SU-DHL-6 (cell line): Measurements from ENCODE around the gene CD200R1L.

Source experiments
- H2AFZ ChIP-seq: fragments of 200-600 bp; sonication (generic); 2 replicates; pipeline ENCODE4 v1.6.1; 2014; ENCODE audit warnings: low read depth, mild to moderate bottlenecking, moderate library complexity, mixed read lengths, antibody characterized with exemption, low read length; ENCODE audit not compliant: severe bottlenecking
- H3F3A ChIP-seq: fragments of 200-600 bp; shearing (Covaris generic); 2 replicates; pipeline ENCODE4 v1.6.0; 2016; ENCODE audit warnings: antibody characterized with exemption, mild to moderate bottlenecking; ENCODE audit not compliant: insufficient read depth
- H3K27ac ChIP-seq: fragments of 200-600 bp; sonication (generic); 2 replicates; pipeline ENCODE4 v1.5.1; 2016; ENCODE audit warnings: low read depth, mild to moderate bottlenecking, low read length, moderate library complexity, mixed read lengths
- H3K27me3 ChIP-seq: fragments of 200-600 bp; sonication (generic), shearing (Covaris generic); 2 replicates; pipeline ENCODE4 v1.6.0; 2014; ENCODE audit warnings: mild to moderate bottlenecking, low read length
- H3K36me3 ChIP-seq: fragments of 200-600 bp; sonication (generic); 2 replicates; pipeline ENCODE4 v1.6.1; 2014; ENCODE audit warnings: mild to moderate bottlenecking, low read length, mixed read lengths
- H3K4me2 ChIP-seq: fragments of 300-600, 200-600 bp; shearing (Covaris generic), sonication (generic); 2 replicates; pipeline ENCODE4 v1.6.0; 2014; ENCODE audit warnings: low read length, low read depth, mild to moderate bottlenecking; ENCODE audit not compliant: poor library complexity, severe bottlenecking
- H3K4me3 ChIP-seq: fragments of 200-600 bp; sonication (generic); 2 replicates; pipeline ENCODE4 v1.5.1; 2014; ENCODE audit warnings: antibody characterized with exemption, low read length, mild to moderate bottlenecking, mixed read lengths; ENCODE audit not compliant: insufficient read depth, poor library complexity, severe bottlenecking
- H3K79me2 ChIP-seq: fragments of 200-600 bp; sonication (generic); 2 replicates; pipeline ENCODE4 v1.6.1; 2014; ENCODE audit warnings: mild to moderate bottlenecking, low read length, moderate library complexity; ENCODE audit not compliant: insufficient read depth
- H3K9ac ChIP-seq: fragments of 200-600 bp; sonication (generic); 2 replicates; pipeline ENCODE4 v1.7.0; 2014; ENCODE audit warnings: mild to moderate bottlenecking, low read length
- H3K9me2 ChIP-seq: fragments of 200-600 bp; sonication (generic); replicated peaks from 2 replicates; pipeline ENCODE4 v1.6.1; 2014; ENCODE audit warnings: low read length; ENCODE audit not compliant: insufficient read depth
- H3K9me3 ChIP-seq: fragments of 200-600 bp; sonication (generic); 2 replicates; pipeline ENCODE4 v1.6.1; 2014; ENCODE audit warnings: low read length, mixed read lengths; ENCODE audit not compliant: insufficient read depth
- H4K20me1 ChIP-seq: fragments of 200-600 bp; sonication (generic); 2 replicates; pipeline ENCODE4 v1.6.1; 2014; ENCODE audit warnings: low read depth, mild to moderate bottlenecking, antibody characterized with exemption, low read length, moderate library complexity, mixed read lengths
- CTCF ChIP-seq: fragments of 200-600 bp; sonication (generic); IDR thresholded peaks from one replicate; pipeline ENCODE4 v1.5.1; 2017; ENCODE audit warnings: antibody characterized with exemption, mild to moderate bottlenecking, low read length, moderate library complexity; ENCODE audit not compliant: insufficient read depth, poor library complexity, severe bottlenecking
- EZH2phosphoT487 ChIP-seq: fragments of 200-600 bp; sonication (generic), shearing (Covaris generic); conservative IDR thresholded peaks from 2 replicates; pipeline ENCODE4 v1.6.1; 2018; ENCODE audit warnings: mild to moderate bottlenecking, antibody characterized with exemption, low read length, moderate library complexity, mixed read lengths

Gene CD200R1L

GRCh38 chr3:112775011-112775742 lies 71.5 kb downstream of the CD200R1L start:
- H3F3A ChIP-seq, result no peaks in the 10 kb centered on the region
- H3K9ac ChIP-seq, result no peak overlapping the region
- H2AFZ ChIP-seq, result no peak overlapping the region
- no peaks in the 10 kb centered on the region for H4K20me1 ChIP-seq
- no peaks in the 10 kb centered on the region for H3K27me3 ChIP-seq
- no peak overlapping the region for H3K27ac ChIP-seq
- no peaks in the 10 kb centered on the region for H3K79me2 ChIP-seq
- H3K9me2 ChIP-seq, result no peaks in the 10 kb centered on the region
- no peaks in the 10 kb centered on the region for H3K9me3 ChIP-seq
- H3K36me3 ChIP-seq, result no peaks in the 10 kb centered on the region
- H3K4me2 ChIP-seq, result no peak overlapping the region
- H3K4me3 ChIP-seq, result no peak overlapping the region
- TF ChIP-seq CTCF (no peak), EZH2phosphoT487 (no peak)

- Histone ChIP-seq H3K4me3 (no peak overlapping the region), H3K4me2 (peak overlapping the region; percentile 37), H4K20me1 (no peaks in the 10 kb centered on the region), H3K9me3 (no peaks in the 10 kb centered on the region), H3K9me2 (no peaks in the 10 kb centered on the region), H2AFZ (no peak overlapping the region), H3K27me3 (no peaks in the 10 kb centered on the region), H3K36me3 (no peaks in the 10 kb centered on the region), H3K9ac (no peak overlapping the region), H3K79me2 (no peaks in the 10 kb centered on the region), H3F3A (no peaks in the 10 kb centered on the region), H3K27ac (peak overlapping the region; percentile 35)
- TF ChIP-seq EZH2phosphoT487 (no peak), CTCF (no peak)
Observed at GRCh38 chr3:112774293-112774926, 72.3 kb downstream of the CD200R1L start.

- no peaks in the 10 kb centered on the region for H3K27me3 ChIP-seq
- TF ChIP-seq CTCF (no peak), EZH2phosphoT487 (no peak)
- H3K36me3 ChIP-seq, result no peaks in the 10 kb centered on the region
- H3K9ac ChIP-seq, result no peak overlapping the region
- H3K27ac ChIP-seq, result peak overlapping the region; percentile 35
- peak overlapping the region; percentile 37 for H3K4me2 ChIP-seq
- H3K9me3 ChIP-seq, result no peaks in the 10 kb centered on the region
- H4K20me1 ChIP-seq, result no peaks in the 10 kb centered on the region
- H3K79me2 ChIP-seq, result no peaks in the 10 kb centered on the region
- no peak overlapping the region for H3K4me3 ChIP-seq
- H3F3A ChIP-seq, result no peaks in the 10 kb centered on the region
- H3K9me2 ChIP-seq, result no peaks in the 10 kb centered on the region
- no peak overlapping the region for H2AFZ ChIP-seq
Observed at GRCh38 chr3:112773864-112774263, 72.8 kb downstream of the CD200R1L start.
